Smooth muscle cell (in vitro differentiated cells): ENCODE results near the gene ESAM. TPM values are rescaled to one million over a fixed set of nuclear protein-coding genes. Genes with fewer than 3 reads are reported as not detected.

Experiments used
- DNase-seq: peaks from one replicate; lab custom pipeline; 2025; ENCODE audit not compliant: unreplicated experiment; lab: John Stamatoyannopoulos, UW
- H2AFZ ChIP-seq: fragments of 200-600 bp; sonication (generic); 2 replicates; pipeline ENCODE4 v1.6.0; 2016; ENCODE audit warnings: antibody characterized with exemption, low read depth, mild to moderate bottlenecking
- H3F3A ChIP-seq: fragments of 200-600 bp; sonication (generic); 2 replicates; pipeline ENCODE4 v1.6.0; 2017; ENCODE audit warnings: antibody characterized with exemption, low read depth
- H3K27ac ChIP-seq: fragments of 200-600 bp; sonication (generic); 2 replicates; pipeline ENCODE4 v1.5.1; 2016; ENCODE audit warnings: low read depth, mild to moderate bottlenecking
- H3K27me3 ChIP-seq: fragments of 200-600 bp; sonication (generic); 2 replicates; pipeline ENCODE4 v1.6.1; 2016; ENCODE audit warnings: low read depth, mild to moderate bottlenecking
- H3K36me3 ChIP-seq: fragments of 200-600 bp; sonication (generic); 2 replicates; pipeline ENCODE4 v1.5.1; 2016; ENCODE audit warnings: low read depth
- H3K4me1 ChIP-seq: fragments of 200-600 bp; sonication (generic); 2 replicates; pipeline ENCODE4 v1.5.1; 2016; ENCODE audit warnings: low read depth
- H3K4me2 ChIP-seq: fragments of 200-600 bp; sonication (generic); 2 replicates; pipeline ENCODE4 v1.6.0; 2016; ENCODE audit warnings: mild to moderate bottlenecking
- H3K4me3 ChIP-seq: fragments of 200-600 bp; sonication (generic); 2 replicates; pipeline ENCODE4 v1.5.1; 2016; ENCODE audit warnings: mild to moderate bottlenecking
- H3K79me2 ChIP-seq: fragments of 200-600 bp; sonication (generic); 2 replicates; pipeline ENCODE4 v1.6.0; 2016; ENCODE audit warnings: low read depth, mild to moderate bottlenecking
- H3K9ac ChIP-seq: fragments of 200-600 bp; sonication (generic); 2 replicates; pipeline ENCODE4 v1.6.0; 2016; ENCODE audit warnings: low read depth
- H3K9me3 ChIP-seq: fragments of 200-600 bp; sonication (generic); replicated peaks from 2 replicates; pipeline ENCODE4 v1.5.1; 2016; ENCODE audit warnings: low read depth
- H4K20me1 ChIP-seq: fragments of 200-600 bp; sonication (generic); 2 replicates; pipeline ENCODE4 v1.6.0; 2016; ENCODE audit warnings: low read depth
- CTCF ChIP-seq: fragments of 200-600 bp; sonication (generic); IDR thresholded peaks from 2 replicates; pipeline ENCODE4 v1.5.1; 2017; ENCODE audit warnings: borderline replicate concordance, mild to moderate bottlenecking, antibody characterized with exemption; ENCODE audit not compliant: insufficient read depth, poor library complexity, severe bottlenecking
- WGBS: methylation state at CpG from one replicate; pipeline ENCODE4 v1.1.7; 2016; ENCODE audit warnings: low lambda C conversion rate; 5-methylcytosine and 5-hydroxymethylcytosine counted together
- polyA plus RNA-seq: library from polyadenylated mRNA; unstranded; fragments of >200 nt; fragmentation: Nextera tagmentation; extraction: Ambion mirVana; gene quantifications from 2 replicates; pipeline ENCODE4 v1.2.1, GENCODE V29; 2016
- total RNA-seq: library from RNA; depleted of rRNA; stranded (reverse); fragments of >200 nt; gene quantifications from 2 replicates; pipeline ENCODE4 v1.2.3, GENCODE V29; 2014

ESAM gene
- total and polyA plus RNA-seq, 2 experiments from 2014 or later, result 0.31 to 0.94 TPM

- no peak for DNase-seq
- WGBS, result 82% methylated on average over 3 of the region's 3 CpGs
- Histone ChIP-seq H3K36me3 (no peaks in the 10 kb centered on the region), H3K27ac (no peak overlapping the region), H3K4me1 (peaks cover 11% of the 10 kb centered on the region), H3K27me3 (peaks cover 69% of the 10 kb centered on the region), H3K9me3 (no peaks in the 10 kb centered on the region), H3K4me2 (no peak overlapping the region), H3K9ac (no peak overlapping the region), H3F3A (no peaks in the 10 kb centered on the region), H4K20me1 (no peaks in the 10 kb centered on the region), H2AFZ (no peak overlapping the region), H3K79me2 (no peaks in the 10 kb centered on the region), H3K4me3 (no peak overlapping the region)
- TF ChIP-seq CTCF, result no peak
These were observed 25.4 kb downstream of the ESAM start for GRCh38 chr11:124736736-124737135.

- no peak overlapping the region for H3K4me3 ChIP-seq
- no peaks in the 10 kb centered on the region for H3K36me3 ChIP-seq
- no peaks in the 10 kb centered on the region for H3K4me1 ChIP-seq
- WGBS, result 76% methylated on average over 4 of the region's 4 CpGs
- H4K20me1 ChIP-seq, result no peaks in the 10 kb centered on the region
- TF ChIP-seq CTCF, result no peak
- H3K79me2 ChIP-seq, result no peaks in the 10 kb centered on the region
- DNase-seq, result no peak
- H3F3A ChIP-seq, result no peaks in the 10 kb centered on the region
- H3K27ac ChIP-seq, result no peak overlapping the region
- peaks cover 34% of the 10 kb centered on the region for H3K27me3 ChIP-seq
- no peak overlapping the region for H2AFZ ChIP-seq
- H3K9ac ChIP-seq, result no peak overlapping the region
- H3K4me2 ChIP-seq, result no peak overlapping the region
- no peaks in the 10 kb centered on the region for H3K9me3 ChIP-seq
These were observed 29.9 kb downstream of the ESAM start for GRCh38 chr11:124732230-124732629.

- Histone ChIP-seq H2AFZ (no peak overlapping the region), H3K4me1 (peaks cover 8% of the 10 kb centered on the region), H3K79me2 (no peaks in the 10 kb centered on the region), H4K20me1 (no peaks in the 10 kb centered on the region), H3K27me3 (peaks cover 10% of the 10 kb centered on the region), H3K9ac (no peak overlapping the region), H3K9me3 (no peaks in the 10 kb centered on the region), H3F3A (no peaks in the 10 kb centered on the region), H3K4me2 (no peak overlapping the region), H3K27ac (no peak overlapping the region), H3K36me3 (no peaks in the 10 kb centered on the region), H3K4me3 (no peak overlapping the region)
- DNase-seq, result no peak
- 86% methylated on average over 4 of the region's 4 CpGs for WGBS
- TF ChIP-seq CTCF, result no peak
These were observed 32.5 kb downstream of the ESAM start for GRCh38 chr11:124729571-124729970.

- WGBS, result 84% methylated on average over 2 of the region's 2 CpGs
- Histone ChIP-seq H3K4me2 (no peak overlapping the region), H3K27me3 (peaks cover 18% of the 10 kb centered on the region), H3K4me3 (no peak overlapping the region), H3K4me1 (peaks cover 8% of the 10 kb centered on the region), H3K9me3 (no peaks in the 10 kb centered on the region), H3K9ac (no peak overlapping the region), H3K27ac (no peak overlapping the region), H3K36me3 (no peaks in the 10 kb centered on the region), H3K79me2 (no peaks in the 10 kb centered on the region), H2AFZ (no peak overlapping the region), H3F3A (no peaks in the 10 kb centered on the region), H4K20me1 (no peaks in the 10 kb centered on the region)
- no peak for TF ChIP-seq CTCF
- DNase-seq, result no peak
These were observed 34.0 kb downstream of the ESAM start for GRCh38 chr11:124728134-124728533.
